ENCODE results near the gene UBE2M.

DNA sequence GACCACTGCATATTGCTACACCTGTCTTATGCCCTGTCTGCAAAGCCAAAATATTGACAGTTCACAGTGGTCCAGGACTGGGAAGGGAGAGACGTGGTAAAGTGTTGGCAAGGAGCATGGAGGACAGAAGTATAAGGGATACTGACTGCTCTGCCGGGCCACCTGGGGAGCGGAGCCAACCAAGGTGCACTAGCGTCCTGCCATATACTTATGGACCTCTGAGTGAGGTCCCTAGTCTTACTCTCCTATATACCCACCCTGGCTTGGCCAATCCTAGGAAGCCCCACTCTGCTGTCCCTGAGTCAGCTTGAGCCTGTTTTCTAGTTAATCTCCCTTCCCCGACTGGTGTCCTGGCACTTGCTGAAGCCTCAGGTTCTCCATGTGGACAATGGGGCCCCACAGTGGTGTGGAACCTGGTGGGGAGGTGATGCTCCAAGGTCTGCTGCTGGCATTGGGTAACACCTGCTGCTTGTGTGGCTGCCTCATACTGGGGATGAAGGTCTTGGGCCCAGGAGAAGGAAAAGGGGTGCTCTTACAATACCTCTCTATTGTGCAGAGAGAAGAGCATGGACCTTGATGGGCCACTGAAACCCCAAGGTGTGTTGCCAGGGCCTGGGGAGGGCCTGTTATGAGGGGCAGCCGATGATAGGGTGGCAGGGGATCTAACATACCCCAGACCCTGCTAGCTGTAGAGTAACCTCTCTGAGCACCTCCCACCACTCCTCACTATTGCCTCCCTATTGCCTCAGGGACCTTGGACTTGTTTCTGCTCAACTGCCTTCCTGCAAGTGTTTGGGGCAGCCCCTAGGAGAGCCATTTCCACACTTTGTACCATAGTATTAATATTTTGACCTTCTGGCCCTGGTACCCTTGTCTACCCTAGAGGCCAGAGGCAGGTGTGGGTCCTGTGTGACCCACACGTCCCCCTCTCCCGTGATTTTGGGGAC, 21.3 kb downstream of the UBE2M start:
- TF ChIP-seq, protein P1, sequence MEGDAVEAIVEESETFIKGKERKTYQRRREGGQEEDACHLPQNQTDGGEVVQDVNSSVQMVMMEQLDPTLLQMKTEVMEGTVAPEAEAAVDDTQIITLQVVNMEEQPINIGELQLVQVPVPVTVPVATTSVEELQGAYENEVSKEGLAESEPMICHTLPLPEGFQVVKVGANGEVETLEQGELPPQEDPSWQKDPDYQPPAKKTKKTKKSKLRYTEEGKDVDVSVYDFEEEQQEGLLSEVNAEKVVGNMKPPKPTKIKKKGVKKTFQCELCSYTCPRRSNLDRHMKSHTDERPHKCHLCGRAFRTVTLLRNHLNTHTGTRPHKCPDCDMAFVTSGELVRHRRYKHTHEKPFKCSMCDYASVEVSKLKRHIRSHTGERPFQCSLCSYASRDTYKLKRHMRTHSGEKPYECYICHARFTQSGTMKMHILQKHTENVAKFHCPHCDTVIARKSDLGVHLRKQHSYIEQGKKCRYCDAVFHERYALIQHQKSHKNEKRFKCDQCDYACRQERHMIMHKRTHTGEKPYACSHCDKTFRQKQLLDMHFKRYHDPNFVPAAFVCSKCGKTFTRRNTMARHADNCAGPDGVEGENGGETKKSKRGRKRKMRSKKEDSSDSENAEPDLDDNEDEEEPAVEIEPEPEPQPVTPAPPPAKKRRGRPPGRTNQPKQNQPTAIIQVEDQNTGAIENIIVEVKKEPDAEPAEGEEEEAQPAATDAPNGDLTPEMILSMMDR (IDR thresholded peaks at IDR 0.05; ENCODE audit: low read length), result no peak
- TF ChIP-seq EZH2 (IDR thresholded peaks at IDR 0.05; ENCODE audit: borderline replicate concordance, low read length), result no peak

Measured in OCI-LY1 (cell line).